K562 (cell line): Measurements from ENCODE around the gene RAB31. TPM values are rescaled to one million over a fixed set of nuclear protein-coding genes. Genes with fewer than 3 reads are reported as not detected.

Experiments used
- CBFA2T3 ChIP-seq: fragments of 450-650 bp; IDR thresholded peaks from 2 replicates; pipeline ENCODE4 v1.6.1; 2017
- HDAC8 ChIP-seq: fragments of 450-650 bp; IDR thresholded peaks from 2 replicates; pipeline ENCODE4 v1.6.1; 2016; ENCODE audit warnings: mild to moderate bottlenecking, missing genetic modification characterization, moderate library complexity, missing compliant biosample characterization
- LEF1 ChIP-seq: fragments of 450-650 bp; IDR thresholded peaks from 2 replicates; pipeline ENCODE4 v1.6.1; 2016; ENCODE audit warnings: mild to moderate bottlenecking
- MYC ChIP-seq, 2 experiments: fragments of 250-450 bp in 1 of 2; sonication (Bioruptor Pico) in 1 of 2; IDR thresholded peaks; 2 replicates each; pipeline versions ENCODE4 v1.5.1 to v1.6.1; 2012 to 2021; ENCODE audit warnings: low read depth in 2 of 2, borderline replicate concordance in 1 of 2, improper control_type of control experiment in 1 of 2, low read length in 1 of 2, mild to moderate bottlenecking in 1 of 2, moderate library complexity in 1 of 2
- PRMT5 ChIP-seq: sonication (generic); formaldehyde crosslinking; IDR thresholded peaks from 2 replicates; pipeline ENCODE4 v1.5.0; 2020; ENCODE audit warnings: missing genetic modification reagents
- SMARCA5 ChIP-seq: fragments of 450-650 bp; IDR thresholded peaks from 2 replicates; pipeline ENCODE4 v1.6.1; 2016
- SNIP1 ChIP-seq: fragments of 450-650 bp; IDR thresholded peaks from 2 replicates; pipeline ENCODE4 v1.7.1; 2017; ENCODE audit warnings: low read depth, mild to moderate bottlenecking
- ZNF140 ChIP-seq: fragments of 250-450 bp; sonication (Bioruptor Pico); IDR thresholded peaks from 2 replicates; pipeline ENCODE4 v1.8.0; 2021; ENCODE audit warnings: moderate library complexity, mild to moderate bottlenecking, inconsistent platforms
- ZNF75A ChIP-seq: fragments of 450-650 bp; formaldehyde crosslinking; IDR thresholded peaks from 2 replicates; pipeline ENCODE4 v1.4.0; 2020; ENCODE audit warnings: mild to moderate bottlenecking
- polyA plus RNA-seq, 8 experiments: library from polyadenylated mRNA; depleted of rRNA in 4 of 8; stranded (reverse) in 5 of 8; unstranded in 3 of 8; fragments of >200 nt; fragmentation: Nextera tagmentation in 2 of 8; fragmentation: Illumina TruSeq in 1 of 8; extraction: Ambion mirVana in 2 of 8; extraction: Trizol in 1 of 8; gene quantifications; 2 replicates each; pipeline versions ENCODE4 v1.2.1 to v1.2.3, GENCODE V29; 2011 to 2014; ENCODE audit warnings: inconsistent platforms in 1 of 8, missing spikeins in 1 of 8
- total RNA-seq, 7 experiments: library from RNA; depleted of rRNA in 6 of 7; stranded (reverse); fragments of >200 nt in 6 of 7; fragmentation: Illumina TruSeq in 2 of 7; extraction: Trizol in 2 of 7; gene quantifications; 2 replicates each; pipeline versions ENCODE4 v1.2.1 to v1.2.3, GENCODE V29; 2011 to 2021; ENCODE audit warnings: low replicate concordance in 1 of 7
- TF ChIP-seq, protein P1 (sequence below): fragments of 450-650 bp; IDR thresholded peaks from 2 replicates; pipeline ENCODE4 v1.6.1; 2016; ENCODE audit warnings: borderline replicate concordance
- TF ChIP-seq, protein P2 (sequence below): IDR thresholded peaks from 2 replicates; pipeline ENCODE4 v1.6.1; 2016; ENCODE audit warnings: missing genetic modification characterization, missing compliant biosample characterization
- TF ChIP-seq, protein P3 (sequence below): fragments of 250-450 bp; sonication (Bioruptor Pico); IDR thresholded peaks from 2 replicates; pipeline ENCODE4 v1.5.0; 2021; ENCODE audit warnings: mild to moderate bottlenecking, borderline replicate concordance
- TF ChIP-seq, protein P4 (sequence below): IDR thresholded peaks from 3 replicates; pipeline ENCODE4 v1.6.1; 2011; ENCODE audit warnings: borderline replicate concordance, mild to moderate bottlenecking, moderate library complexity; ENCODE audit not compliant: insufficient read length; ENCODE audit errors: extremely low read depth
- TF ChIP-seq, protein P5 (sequence below): fragments of 450-650 bp; formaldehyde crosslinking; IDR thresholded peaks from 2 replicates; pipeline ENCODE4 v1.4.0; 2022; ENCODE audit warnings: missing genetic modification characterization
- TF ChIP-seq, protein P6 (sequence below): fragments of 450-650 bp; conservative IDR thresholded peaks from 2 replicates; pipeline ENCODE4 v1.6.1; 2016; ENCODE audit warnings: missing genetic modification characterization, low read depth, mild to moderate bottlenecking, missing compliant biosample characterization, moderate library complexity

RAB31 gene
- total and polyA plus RNA-seq, 9 of the 15 experiments (the other 6 are each of a cell fraction or from before 2014, with no cell fraction given) = 20.7 to 70.4 (median 41.3) TPM

DNA sequence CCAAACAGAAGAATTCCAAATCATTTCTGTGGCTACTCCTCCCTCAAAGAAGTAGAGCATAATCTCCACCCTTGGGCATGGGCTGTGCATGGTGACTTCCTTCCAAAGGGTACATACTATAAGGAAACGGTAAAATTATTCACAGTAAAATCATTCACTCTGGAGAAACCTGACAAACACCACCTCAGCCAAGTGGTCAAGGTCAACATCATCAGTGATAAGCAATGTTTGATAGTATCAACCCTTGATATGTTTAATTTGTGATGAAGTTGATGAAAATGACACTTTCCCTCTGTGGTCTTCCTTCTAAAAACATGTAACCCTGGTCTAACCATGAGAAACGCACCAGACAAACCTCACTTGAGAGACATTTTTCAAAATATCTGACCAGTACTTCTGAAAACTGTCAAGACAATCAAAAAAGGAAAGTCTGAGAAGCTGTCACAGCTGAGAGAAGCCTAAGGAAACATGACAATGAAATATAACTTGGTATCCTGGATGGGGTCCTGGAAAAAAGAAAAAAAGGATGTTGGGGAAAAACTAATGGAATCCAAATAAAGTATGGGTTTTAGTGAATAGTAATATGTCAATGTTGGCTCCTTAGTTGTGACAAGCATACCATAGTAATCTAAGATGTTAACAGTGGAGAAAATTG is 168.2 kb downstream of the RAB31 start (continued):
- TF ChIP-seq, protein P1, sequence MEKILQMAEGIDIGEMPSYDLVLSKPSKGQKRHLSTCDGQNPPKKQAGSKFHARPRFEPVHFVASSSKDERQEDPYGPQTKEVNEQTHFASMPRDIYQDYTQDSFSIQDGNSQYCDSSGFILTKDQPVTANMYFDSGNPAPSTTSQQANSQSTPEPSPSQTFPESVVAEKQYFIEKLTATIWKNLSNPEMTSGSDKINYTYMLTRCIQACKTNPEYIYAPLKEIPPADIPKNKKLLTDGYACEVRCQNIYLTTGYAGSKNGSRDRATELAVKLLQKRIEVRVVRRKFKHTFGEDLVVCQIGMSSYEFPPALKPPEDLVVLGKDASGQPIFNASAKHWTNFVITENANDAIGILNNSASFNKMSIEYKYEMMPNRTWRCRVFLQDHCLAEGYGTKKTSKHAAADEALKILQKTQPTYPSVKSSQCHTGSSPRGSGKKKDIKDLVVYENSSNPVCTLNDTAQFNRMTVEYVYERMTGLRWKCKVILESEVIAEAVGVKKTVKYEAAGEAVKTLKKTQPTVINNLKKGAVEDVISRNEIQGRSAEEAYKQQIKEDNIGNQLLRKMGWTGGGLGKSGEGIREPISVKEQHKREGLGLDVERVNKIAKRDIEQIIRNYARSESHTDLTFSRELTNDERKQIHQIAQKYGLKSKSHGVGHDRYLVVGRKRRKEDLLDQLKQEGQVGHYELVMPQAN = 0 out of 2 replicates have a peak, but pooled peaks have one; percentile 22
- TF ChIP-seq, protein P2, sequence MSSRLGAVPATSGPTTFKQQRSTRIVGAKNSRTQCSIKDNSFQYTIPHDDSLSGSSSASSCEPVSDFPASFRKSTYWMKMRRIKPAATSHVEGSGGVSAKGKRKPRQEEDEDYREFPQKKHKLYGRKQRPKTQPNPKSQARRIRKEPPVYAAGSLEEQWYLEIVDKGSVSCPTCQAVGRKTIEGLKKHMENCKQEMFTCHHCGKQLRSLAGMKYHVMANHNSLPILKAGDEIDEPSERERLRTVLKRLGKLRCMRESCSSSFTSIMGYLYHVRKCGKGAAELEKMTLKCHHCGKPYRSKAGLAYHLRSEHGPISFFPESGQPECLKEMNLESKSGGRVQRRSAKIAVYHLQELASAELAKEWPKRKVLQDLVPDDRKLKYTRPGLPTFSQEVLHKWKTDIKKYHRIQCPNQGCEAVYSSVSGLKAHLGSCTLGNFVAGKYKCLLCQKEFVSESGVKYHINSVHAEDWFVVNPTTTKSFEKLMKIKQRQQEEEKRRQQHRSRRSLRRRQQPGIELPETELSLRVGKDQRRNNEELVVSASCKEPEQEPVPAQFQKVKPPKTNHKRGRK (tag) = peak; percentile 52
- TF ChIP-seq, protein P3, sequence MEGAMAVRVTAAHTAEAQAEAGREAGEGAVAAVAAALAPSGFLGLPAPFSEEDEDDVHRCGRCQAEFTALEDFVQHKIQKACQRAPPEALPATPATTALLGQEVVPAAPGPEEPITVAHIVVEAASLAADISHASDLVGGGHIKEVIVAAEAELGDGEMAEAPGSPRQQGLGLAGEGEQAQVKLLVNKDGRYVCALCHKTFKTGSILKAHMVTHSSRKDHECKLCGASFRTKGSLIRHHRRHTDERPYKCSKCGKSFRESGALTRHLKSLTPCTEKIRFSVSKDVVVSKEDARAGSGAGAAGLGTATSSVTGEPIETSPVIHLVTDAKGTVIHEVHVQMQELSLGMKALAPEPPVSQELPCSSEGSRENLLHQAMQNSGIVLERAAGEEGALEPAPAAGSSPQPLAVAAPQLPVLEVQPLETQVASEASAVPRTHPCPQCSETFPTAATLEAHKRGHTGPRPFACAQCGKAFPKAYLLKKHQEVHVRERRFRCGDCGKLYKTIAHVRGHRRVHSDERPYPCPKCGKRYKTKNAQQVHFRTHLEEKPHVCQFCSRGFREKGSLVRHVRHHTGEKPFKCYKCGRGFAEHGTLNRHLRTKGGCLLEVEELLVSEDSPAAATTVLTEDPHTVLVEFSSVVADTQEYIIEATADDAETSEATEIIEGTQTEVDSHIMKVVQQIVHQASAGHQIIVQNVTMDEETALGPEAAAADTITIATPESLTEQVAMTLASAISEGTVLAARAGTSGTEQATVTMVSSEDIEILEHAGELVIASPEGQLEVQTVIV (CRISPR knock-in tag) = no peak
- TF ChIP-seq SMARCA5 = peak; percentile 70; the same call in 1 of the 2 replicates
- TF ChIP-seq, protein P4, sequence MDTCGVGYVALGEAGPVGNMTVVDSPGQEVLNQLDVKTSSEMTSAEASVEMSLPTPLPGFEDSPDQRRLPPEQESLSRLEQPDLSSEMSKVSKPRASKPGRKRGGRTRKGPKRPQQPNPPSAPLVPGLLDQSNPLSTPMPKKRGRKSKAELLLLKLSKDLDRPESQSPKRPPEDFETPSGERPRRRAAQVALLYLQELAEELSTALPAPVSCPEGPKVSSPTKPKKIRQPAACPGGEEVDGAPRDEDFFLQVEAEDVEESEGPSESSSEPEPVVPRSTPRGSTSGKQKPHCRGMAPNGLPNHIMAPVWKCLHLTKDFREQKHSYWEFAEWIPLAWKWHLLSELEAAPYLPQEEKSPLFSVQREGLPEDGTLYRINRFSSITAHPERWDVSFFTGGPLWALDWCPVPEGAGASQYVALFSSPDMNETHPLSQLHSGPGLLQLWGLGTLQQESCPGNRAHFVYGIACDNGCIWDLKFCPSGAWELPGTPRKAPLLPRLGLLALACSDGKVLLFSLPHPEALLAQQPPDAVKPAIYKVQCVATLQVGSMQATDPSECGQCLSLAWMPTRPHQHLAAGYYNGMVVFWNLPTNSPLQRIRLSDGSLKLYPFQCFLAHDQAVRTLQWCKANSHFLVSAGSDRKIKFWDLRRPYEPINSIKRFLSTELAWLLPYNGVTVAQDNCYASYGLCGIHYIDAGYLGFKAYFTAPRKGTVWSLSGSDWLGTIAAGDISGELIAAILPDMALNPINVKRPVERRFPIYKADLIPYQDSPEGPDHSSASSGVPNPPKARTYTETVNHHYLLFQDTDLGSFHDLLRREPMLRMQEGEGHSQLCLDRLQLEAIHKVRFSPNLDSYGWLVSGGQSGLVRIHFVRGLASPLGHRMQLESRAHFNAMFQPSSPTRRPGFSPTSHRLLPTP = no peak
- no peak for TF ChIP-seq ZNF75A
- TF ChIP-seq LEF1 = no peak
- TF ChIP-seq, protein P5, sequence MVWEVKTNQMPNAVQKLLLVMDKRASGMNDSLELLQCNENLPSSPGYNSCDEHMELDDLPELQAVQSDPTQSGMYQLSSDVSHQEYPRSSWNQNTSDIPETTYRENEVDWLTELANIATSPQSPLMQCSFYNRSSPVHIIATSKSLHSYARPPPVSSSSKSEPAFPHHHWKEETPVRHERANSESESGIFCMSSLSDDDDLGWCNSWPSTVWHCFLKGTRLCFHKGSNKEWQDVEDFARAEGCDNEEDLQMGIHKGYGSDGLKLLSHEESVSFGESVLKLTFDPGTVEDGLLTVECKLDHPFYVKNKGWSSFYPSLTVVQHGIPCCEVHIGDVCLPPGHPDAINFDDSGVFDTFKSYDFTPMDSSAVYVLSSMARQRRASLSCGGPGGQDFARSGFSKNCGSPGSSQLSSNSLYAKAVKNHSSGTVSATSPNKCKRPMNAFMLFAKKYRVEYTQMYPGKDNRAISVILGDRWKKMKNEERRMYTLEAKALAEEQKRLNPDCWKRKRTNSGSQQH (CRISPR knock-in tag) = peak; percentile 77; the same call in 1 of the 2 replicates
- TF ChIP-seq MYC (IDR thresholded peaks at IDR 0.05; ENCODE audit: low read depth, low read length) = no peak
- TF ChIP-seq MYC (CRISPR knock-in tag; IDR thresholded peaks at IDR 0.05; ENCODE audit: borderline replicate concordance, low read depth) = peak; percentile 30; the same call in 1 of the 2 replicates
- TF ChIP-seq PRMT5 = no peak
- TF ChIP-seq SNIP1 = no peak
- no peak for TF ChIP-seq CBFA2T3
- TF ChIP-seq, protein P6, sequence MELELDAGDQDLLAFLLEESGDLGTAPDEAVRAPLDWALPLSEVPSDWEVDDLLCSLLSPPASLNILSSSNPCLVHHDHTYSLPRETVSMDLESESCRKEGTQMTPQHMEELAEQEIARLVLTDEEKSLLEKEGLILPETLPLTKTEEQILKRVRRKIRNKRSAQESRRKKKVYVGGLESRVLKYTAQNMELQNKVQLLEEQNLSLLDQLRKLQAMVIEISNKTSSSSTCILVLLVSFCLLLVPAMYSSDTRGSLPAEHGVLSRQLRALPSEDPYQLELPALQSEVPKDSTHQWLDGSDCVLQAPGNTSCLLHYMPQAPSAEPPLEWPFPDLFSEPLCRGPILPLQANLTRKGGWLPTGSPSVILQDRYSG = 0 out of 2 replicates have a peak, but pooled peaks have one; percentile 11
- TF ChIP-seq ZNF140 (CRISPR knock-in tag) = 0 out of 2 replicates have a peak, but pooled peaks have one; percentile 52
- TF ChIP-seq HDAC8 (tag) = peak; percentile 41; the same call in 1 of the 2 replicates
